ENCODE results near the gene EME1.

DNA sequence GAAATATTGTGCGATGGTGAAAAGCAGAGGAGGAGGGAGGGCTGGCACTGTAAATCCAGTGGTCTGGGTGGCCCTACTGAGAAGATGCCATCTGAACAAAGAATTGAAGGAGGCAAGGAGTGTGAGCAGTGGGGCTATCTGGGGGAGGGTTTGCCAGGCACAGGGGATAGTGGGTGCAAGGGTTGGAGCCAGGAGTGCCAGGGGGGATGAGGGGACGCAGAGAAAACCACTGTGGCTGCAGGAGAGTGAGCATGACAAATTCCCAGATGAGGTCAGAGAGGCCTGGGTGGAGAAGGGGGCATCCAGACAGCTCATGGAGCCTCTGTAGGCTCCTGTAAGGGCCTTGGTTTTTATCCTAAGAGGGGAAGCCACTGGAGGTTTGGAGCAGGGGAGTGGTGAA, 22.3 kb upstream of the EME1 start:
- TF ChIP-seq, protein P1, sequence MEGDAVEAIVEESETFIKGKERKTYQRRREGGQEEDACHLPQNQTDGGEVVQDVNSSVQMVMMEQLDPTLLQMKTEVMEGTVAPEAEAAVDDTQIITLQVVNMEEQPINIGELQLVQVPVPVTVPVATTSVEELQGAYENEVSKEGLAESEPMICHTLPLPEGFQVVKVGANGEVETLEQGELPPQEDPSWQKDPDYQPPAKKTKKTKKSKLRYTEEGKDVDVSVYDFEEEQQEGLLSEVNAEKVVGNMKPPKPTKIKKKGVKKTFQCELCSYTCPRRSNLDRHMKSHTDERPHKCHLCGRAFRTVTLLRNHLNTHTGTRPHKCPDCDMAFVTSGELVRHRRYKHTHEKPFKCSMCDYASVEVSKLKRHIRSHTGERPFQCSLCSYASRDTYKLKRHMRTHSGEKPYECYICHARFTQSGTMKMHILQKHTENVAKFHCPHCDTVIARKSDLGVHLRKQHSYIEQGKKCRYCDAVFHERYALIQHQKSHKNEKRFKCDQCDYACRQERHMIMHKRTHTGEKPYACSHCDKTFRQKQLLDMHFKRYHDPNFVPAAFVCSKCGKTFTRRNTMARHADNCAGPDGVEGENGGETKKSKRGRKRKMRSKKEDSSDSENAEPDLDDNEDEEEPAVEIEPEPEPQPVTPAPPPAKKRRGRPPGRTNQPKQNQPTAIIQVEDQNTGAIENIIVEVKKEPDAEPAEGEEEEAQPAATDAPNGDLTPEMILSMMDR (IDR thresholded peaks at IDR 0.05; ENCODE audit: insufficient read depth, low read length), result no peak
- no peak for TF ChIP-seq POLR2AphosphoS5 (IDR thresholded peaks at IDR 0.05; ENCODE audit: low read depth)
- TF ChIP-seq REST (IDR thresholded peaks at IDR 0.05; ENCODE audit: insufficient replicate concordance, low read depth), result no peak

Measured in HL-60 (cell line).